DMS153 (cell line): ENCODE results near the gene KIAA0930.
A peak's percentile ranks its signal among the peaks of the same experiment; 100 is the strongest.
"Not testable (repeated sequence)": the region's sequence is repeated elsewhere in the genome, so short reads cannot be mapped to it uniquely, and the experiment has no call there.

Source experiments
- DNase-seq: peaks from one replicate; lab custom pipeline; 2025; lab: John Stamatoyannopoulos, UW

KIAA0930 gene

GRCh38 chr22:45240810-45241631 lies at the start of gene KIAA0930:
Gene KIAA0930, minus strand, starts transcription at chr22:45240894. Its CDS starts 191 bp downstream, at chr22:45240703.
- peak; percentile 56 for DNase-seq

- no peak for DNase-seq
Measured at GRCh38 chr22:45286854-45287551, 46.3 kb upstream of the KIAA0930 start.

DNA sequence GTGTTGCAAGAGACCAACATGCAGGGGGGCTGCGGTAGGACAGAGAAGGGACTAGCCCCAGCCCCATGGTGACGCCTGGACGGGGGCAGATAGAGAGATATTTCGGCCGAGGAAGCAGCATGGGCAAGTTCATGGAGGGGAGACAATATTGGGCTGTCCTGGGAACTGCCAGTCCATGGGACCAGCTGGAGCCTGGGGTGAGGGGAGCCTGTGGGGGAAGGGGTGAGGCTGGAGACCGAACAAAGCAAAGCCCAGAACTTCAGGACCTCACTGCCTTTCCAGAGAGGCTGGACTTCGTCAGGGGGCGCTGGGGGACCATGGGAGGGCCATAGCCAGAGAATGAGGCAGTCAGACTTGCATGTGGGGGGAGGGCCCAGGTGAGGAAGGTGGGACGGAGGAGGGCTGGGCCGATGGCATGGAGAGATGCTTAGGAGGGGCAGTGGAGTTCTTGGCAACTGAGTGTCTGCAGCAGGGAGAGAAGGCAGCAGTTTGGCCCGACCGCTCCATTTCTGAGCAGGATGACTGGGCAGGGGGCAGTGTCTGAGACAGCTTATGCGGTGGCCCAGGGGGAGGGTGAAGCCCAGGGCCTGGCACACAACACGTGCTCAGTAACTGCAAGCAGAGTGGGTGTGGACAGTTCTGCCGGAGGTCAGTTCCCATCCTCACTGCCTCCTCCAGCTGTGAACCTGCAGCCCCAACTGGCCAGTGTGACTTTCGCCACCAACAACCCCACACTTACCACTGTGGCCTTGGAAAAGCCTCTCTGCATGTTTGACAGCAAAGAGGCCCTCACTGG lies 44.8 kb upstream of the KIAA0930 start:
- no peak for DNase-seq

DNA sequence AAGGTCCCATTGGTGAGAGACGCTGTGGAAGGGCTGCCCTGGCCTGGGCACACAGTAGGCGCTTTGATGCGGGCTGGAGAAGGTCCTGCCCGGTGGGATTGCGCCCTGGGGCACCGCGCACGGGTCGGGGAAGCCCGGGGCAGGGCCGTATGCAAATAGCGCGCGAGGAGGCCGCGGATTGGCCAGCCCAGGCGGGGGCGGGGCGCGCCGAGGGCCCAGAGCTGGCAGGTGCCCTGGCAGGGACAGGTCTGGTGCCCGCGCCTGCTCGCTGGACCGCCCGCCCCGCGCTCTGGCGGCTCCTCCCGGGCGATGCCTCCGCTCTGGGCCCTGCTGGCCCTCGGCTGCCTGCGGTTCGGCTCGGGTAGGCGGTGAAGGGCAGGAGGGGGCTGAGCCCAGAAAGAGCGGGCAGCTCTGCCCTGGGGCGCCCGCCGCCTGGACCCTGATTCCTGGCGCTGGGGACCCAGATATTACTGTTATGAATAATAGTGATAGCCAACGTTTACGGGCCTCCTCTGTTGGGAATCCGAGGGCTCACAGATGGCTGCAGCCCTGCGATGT lies 44.1 kb upstream of the KIAA0930 start, which contains the start of gene UPK3A:
Gene UPK3A, plus strand, starts transcription at position 245 of the 558 bp plus-strand sequence. Its CDS starts 65 bp downstream, at position 310.
- peak; percentile 60 for DNase-seq

DNA sequence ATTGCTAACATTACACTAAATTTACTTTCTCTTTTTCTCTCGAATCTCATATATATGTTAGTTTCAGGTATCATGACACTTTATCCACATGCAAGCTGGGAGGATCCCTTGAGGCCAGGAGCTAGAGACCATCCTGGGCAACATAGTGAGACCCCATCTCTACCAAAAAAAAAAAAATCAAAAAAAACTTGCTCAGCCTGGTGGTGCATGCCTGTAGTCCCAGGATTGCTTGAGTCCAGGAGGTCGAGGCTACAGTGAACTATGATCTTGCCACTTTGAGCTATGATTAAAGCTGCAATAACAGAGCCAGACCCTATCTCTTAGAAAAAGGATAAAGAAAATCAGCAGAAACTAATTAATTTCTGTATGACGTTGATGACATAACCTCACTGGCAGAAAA lies 40.3 kb upstream of the KIAA0930 start:
- no peak for DNase-seq

DNA sequence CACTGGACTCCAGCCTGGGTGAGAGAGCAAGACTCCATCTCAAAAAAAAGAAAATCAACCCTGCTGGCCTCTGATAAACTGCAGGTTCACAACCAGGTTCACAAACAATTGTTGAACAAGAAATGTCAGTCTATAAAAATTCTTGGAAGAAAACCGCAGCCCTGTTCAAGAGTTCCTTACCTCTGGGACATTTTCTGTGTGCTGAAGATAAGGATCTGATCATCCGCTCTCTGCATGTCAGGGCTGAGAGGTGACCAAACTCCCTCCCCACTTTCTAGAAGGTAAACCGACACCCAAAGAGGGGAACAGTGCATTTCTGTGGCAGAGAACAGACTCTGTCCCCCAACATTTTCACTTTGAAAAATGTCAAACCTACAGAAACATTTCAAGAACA lies 39.9 kb upstream of the KIAA0930 start:
- no peak for DNase-seq

GRCh38 chr22:45278125-45278524 lies 37.4 kb upstream of the KIAA0930 start:
- DNase-seq = no peak

- DNase-seq = not testable (repeated sequence)
Measured at GRCh38 chr22:45277720-45278119, 37.0 kb upstream of the KIAA0930 start.

DNA sequence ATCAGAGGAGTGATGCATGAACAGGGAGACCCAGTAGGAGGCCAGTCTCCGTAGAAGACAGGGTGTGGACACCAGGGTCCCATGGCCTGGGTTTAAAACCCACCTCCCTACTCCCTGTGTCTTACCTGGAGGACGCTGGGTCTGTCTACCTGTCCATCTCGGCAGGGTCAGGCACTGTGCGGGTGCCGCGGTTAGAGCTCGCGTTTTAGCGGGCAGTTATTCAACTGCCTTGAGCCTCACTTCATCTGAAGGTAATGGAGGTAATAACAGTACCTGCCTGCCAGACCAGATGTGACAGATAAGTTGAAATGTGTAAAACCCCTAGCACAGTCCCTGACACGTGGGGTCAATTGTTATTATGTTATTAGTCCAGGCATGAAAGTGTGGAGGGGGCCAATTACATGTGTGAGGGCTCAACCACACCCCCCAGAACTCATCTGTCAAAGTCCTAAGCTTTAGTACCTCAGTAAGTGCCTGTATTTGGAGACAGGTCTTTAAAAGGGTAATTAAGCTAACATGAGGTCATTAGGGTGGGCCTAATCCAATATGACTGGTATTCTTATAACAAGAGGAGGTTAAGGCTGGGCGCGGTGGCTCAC lies 35.9 kb upstream of the KIAA0930 start:
- DNase-seq = no peak

DNA sequence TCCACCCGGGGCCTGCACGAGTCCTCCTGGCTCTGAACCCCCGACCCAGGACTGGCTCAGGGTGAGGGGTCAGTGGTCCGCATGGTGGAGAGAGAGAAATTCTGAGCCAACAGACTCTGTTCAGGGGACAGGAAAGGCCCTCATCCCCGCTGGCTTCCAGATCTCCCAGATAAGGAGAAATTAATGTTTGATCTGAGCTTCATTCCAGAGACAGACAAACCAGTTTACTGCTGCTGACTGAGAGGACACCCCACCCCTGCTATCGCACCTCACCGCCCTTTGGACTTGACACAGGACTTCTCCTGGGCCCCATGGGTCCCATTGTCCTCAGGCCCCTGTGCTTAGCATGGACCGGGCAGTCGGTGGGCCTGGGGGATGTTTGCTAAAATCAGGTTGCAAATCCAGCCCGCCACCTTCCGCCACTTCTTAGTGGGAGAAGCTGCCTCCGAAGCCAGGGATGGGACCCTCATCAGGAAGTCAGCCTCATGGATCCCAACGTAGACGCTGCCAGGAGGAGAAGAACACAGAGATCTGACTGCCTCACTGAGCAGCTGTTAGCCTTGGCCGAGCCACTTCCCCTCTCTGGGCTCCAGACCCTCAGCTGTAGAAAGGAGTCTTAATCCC lies 32.9 kb upstream of the KIAA0930 start:
- no peak for DNase-seq

DNA sequence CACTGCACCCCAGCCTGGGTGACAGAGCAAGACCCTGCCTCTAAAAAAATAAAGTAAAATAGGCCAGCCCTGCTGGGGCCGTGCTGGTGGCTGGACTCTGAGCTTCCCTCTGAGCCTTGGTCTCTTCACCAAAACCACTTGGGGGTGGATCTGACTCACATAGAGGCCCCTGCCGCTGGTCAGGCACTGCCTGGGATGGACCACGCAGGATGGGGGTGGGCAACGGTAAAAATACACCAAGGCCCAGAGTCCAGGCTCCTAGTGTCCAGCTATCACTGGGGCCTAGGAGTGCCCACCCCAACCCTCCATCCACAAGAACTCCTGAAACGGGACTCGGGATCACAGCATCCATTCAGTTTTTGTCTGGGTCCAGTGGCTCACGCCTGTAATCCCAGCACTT lies 31.8 kb upstream of the KIAA0930 start:
- no peak for DNase-seq

- DNase-seq = no peak
Measured at GRCh38 chr22:45271667-45272201, 31.0 kb upstream of the KIAA0930 start.

DNA sequence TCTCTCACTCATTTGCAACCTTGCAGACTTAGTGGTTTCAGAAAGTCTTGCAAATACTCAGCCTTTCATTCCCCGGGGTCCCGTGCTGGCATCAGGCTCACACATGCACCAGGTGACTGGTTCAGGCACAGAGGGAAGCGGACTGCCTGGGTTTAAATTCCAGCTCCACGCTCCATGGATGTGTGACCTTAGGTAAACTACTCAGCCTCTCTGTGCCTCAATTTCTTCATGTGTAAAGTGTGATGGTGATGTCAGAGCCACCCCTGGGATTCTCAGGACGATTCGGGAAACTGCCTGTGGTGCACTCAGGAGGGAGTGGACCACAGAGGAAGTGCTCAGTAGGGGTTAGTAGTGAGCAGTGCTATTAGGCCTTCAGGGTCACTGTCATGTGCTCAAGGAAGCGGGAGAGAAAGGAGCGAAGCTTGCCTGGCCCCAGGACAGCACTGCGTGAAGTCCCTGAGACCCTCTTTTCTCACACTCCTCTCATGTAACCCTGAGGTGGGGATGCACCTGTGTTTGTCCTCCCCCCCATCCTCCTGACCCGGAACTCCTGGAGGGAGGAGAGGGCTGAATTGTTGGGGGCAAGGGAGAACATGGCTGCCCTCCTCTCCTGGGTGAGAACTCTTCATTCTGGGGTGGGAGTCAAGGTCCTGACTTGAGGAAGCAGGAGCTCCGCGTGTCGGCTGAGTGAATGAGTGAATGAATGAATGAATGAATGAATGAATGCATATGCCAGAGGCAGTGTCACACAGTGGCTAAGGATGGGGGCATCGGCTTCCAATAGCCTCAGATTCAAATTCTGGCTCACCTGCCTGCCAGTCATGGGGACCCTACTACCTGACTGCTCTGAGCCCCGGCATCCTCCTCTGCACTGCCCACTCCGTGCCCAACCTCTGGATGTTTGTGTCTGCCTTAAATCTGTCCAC lies 29.7 kb upstream of the KIAA0930 start:
- no peak for DNase-seq

GRCh38 chr22:45268958-45269844 lies 28.5 kb upstream of the KIAA0930 start:
- DNase-seq = peak; percentile 27

DNA sequence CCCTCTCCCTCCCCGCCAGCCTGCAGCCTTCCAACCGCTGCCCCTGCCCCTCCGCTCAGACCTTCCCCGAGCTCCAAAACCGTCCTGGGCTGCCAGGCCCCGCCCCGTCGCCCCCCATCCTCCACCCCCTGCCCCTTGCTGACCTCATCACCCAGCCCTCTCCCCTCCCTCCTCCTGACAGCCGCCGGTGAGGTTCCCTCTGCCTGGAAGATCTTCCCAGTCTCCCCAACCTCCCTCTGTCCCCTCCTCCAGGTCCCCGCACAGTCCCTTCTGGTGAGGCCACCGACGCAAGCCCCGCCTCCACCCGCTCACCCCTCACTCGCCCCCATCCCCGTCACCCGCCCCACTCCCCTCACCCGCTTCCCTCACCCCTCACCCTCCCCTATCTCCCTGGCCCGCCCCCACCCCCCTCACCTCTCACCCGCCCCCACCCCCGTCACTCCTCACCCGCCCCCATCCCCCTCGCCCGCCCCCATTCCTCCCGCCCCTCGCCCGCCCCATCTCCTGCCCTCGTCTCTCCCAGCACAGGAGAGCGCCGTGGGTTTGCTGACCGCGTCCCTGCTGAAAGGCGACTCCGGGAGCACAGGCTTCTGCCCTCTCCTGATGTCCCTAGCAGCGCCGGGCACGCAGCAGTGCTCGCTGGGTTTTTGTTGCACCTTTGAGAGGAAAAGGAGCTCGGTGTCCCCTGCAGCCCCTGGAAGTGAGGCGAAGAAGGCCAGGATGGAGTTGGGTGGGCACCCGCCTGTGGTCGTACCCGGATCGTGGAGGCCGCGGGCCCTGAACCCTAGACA lies 27.7 kb upstream of the KIAA0930 start:
- peak; percentile 36 for DNase-seq

DNA sequence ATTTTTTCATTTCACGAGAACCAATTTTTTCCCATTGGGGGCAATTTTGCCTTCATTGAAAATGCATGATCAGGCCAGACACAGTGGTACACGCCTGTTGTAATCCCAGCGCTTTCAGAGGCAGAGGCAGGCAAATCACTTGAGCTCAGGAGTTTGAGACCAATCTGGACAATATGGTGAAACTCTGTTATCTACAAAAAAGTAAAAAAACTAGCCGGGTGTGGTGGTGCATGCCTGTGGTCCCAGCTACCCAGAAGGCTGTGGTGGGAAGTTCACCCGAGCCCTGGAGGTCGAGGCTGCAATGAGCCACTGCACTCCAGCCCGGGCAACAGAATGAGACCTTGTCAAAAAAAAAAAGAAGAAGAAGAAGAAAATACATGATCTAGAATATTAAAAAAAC lies 24.8 kb upstream of the KIAA0930 start:
- DNase-seq = no peak

DNA sequence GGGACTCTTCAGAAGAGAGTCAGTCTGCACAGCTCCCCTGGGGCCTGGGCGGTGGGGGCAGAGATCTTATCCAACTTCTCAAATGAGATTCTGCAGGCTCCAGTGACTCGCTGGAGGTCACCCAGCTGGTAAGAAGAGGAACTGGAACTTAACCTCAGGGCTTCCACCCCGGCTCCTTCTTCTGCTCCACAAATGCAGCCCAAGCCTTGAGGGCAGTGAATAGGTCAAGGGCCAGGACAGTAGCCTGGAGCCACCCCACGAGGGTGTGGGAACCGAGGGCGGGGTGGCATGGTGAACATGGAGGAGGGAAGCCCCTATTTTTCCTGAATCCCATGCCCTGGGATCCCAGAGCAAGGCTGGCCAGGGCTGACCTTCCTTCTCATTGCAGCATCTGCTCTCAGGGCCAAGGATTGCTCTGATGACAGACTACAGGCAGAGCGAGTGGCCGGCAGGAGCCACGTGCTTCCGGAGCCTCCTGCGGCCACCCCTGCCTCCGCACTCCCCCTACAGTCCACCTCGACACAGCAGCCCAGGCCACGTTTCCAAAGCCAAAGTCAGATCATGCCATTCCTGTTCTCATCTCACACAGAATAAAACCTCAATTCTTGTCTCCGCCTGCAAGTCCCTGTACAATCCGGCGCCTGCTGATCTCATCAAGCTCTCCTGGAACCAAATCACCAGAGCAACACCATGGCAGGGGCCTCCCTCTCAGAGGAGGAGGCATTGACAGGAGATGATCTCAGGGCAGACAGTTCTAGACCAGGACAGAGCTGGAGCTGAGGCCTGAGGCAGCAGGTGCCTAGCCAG lies 23.0 kb upstream of the KIAA0930 start:
- peak; percentile 47 for DNase-seq
